Measurements from ENCODE around the gene RBM6. TPM values are rescaled to one million over a fixed set of nuclear protein-coding genes. Genes with fewer than 3 reads are reported as not detected.

RBM6 gene
- total RNA-seq, 4 donors from 2014 or later = 113 to 148 (median 129) TPM

- no peak for DNase-seq
- Histone ChIP-seq H3K4me1 (no peaks in the 10 kb centered on the region), H3K9me3 (no peaks in the 10 kb centered on the region), H3K27me3 (no peaks in the 10 kb centered on the region), H3K27ac (no peak overlapping the region), H3K36me3 (no peaks in the 10 kb centered on the region), H3K4me3 (replicated peaks in 1 of 3) (no peak overlapping the region)
- intact Hi-C loops (cut with DNase I) = no loop called here
- TF ChIP-seq POLR2A (IDR thresholded peaks at IDR 0.05) (no peak), CTCF (IDR thresholded peaks at IDR 0.05) (no peak)
- whole genome bisulfite sequencing, 2 donors = 58 to 80% methylated on average over 1 of the region's 1 CpG
Measured at GRCh38 chr3:49994476-49994875, 54.5 kb downstream of the RBM6 start.

DNA sequence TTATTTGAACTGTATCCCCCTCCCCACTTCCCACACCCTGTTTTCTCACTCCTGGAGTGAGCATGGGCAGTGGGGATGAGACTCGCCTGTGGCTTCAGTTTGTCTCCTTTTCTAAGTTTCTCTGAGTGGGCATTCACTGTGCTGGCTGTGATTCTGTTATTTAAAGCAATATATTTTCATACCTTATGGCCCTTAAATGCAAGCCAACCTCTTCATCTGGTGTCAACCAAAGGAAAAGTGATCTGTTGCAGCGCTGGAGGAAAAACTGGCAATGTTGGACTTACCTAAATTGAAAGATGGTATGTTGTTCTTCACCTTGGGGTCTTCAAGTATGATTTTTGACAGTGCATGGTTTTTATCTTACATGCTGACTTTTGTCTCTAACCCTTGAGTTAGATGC is 56.1 kb downstream of the RBM6 start:
- peaks cover 0 to 3% of the 10 kb centered on the region in 2 donors for H3K36me3 ChIP-seq
- intact Hi-C loops (cut with DNase I) = no loop called here
- H3K27me3 ChIP-seq = no peaks in the 10 kb centered on the region
- no peaks in the 10 kb centered on the region for H3K9me3 ChIP-seq
- no peak overlapping the region for H3K27ac ChIP-seq
- TF ChIP-seq CTCF (IDR thresholded peaks at IDR 0.05) (no peak), POLR2A (IDR thresholded peaks at IDR 0.05) (no peak)
- WGBS, 2 donors = 96 to 100% methylated on average over 2 of the region's 2 CpGs
- no peak overlapping the region for H3K4me3 ChIP-seq (replicated peaks in 1 of 3)
- DNase-seq = no peak
- no peaks in the 10 kb centered on the region for H3K4me1 ChIP-seq

GRCh38 chr3:49997862-49998261 is 57.9 kb downstream of the RBM6 start:
- peaks cover 0 to 3% of the 10 kb centered on the region in 2 donors for H3K36me3 ChIP-seq

DNA sequence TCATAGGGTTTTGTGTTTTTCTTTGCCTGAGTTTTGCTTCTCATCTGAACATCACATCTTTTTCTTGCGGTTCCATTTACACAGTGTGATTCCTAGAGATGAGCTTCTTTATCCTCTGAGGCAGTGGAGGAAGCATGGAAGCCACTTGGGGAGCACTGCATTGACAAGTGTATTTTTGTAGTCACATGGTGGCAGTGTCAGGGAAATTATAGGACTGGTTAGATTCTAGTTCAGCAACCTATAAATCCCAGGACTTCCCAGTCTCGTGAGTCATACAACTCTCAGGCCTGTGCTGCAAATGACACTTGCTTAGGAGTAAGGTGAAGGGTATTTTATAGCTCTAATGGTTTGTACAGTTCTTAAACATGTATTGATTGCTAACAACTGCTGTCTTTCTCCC is 58.4 kb downstream of the RBM6 start:
- Histone ChIP-seq H3K27ac (no peak overlapping the region), H3K36me3 (peaks cover 0 to 3% of the 10 kb centered on the region in 2 donors), H3K4me3 (replicated peaks in 1 of 3) (no peak overlapping the region), H3K27me3 (no peaks in the 10 kb centered on the region), H3K4me1 (no peaks in the 10 kb centered on the region), H3K9me3 (no peaks in the 10 kb centered on the region)
- WGBS, 2 donors = 93 to 94% methylated on average over 2 of the region's 2 CpGs
- DNase-seq = no peak
- no peak for TF ChIP-seq CTCF (IDR thresholded peaks at IDR 0.05)
- intact Hi-C loops (cut with DNase I) = no loop called here

More at GRCh38 chr3:49997862-49998261, 57.9 kb downstream of the RBM6 start:
- DNase-seq = no peak
- 80 to 85% methylated on average over 1 of the region's 1 CpG for WGBS, 2 donors
- TF ChIP-seq POLR2A (IDR thresholded peaks at IDR 0.05) (no peak), CTCF (IDR thresholded peaks at IDR 0.05) (no peak)
- Histone ChIP-seq H3K9me3 (no peaks in the 10 kb centered on the region), H3K27me3 (no peaks in the 10 kb centered on the region), H3K27ac (no peak overlapping the region), H3K4me3 (replicated peaks in 1 of 3) (no peak overlapping the region), H3K4me1 (no peaks in the 10 kb centered on the region)
- intact Hi-C loops (cut with DNase I) = no loop called here

DNA sequence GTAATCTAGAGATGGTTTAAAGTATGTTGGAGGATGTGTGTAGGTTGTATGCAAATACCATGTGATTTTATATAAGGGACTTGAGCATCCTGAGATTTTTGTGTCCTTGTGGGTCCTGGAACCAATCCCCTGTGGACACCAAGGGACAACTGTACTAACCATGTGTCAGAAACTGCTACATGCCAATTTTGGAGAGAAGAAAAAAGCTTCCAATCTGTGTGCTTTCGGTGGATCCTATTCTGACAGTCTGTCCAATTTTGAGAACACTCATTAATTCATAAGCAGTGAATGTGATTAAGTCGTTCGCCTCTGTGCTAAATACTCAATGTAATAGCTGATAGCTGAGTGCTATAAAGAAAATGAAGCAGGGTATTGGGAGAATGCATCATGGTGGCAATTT is 61.6 kb downstream of the RBM6 start:
- 95 to 96% methylated on average over 3 of the region's 3 CpGs for WGBS, 2 donors
- no peak for DNase-seq
- Histone ChIP-seq H3K36me3 (peaks cover 3% of the 10 kb centered on the region in 2 donors), H3K4me3 (replicated peaks in 1 of 3) (no peak overlapping the region), H3K9me3 (no peaks in the 10 kb centered on the region), H3K4me1 (no peaks in the 10 kb centered on the region), H3K27ac (no peak overlapping the region), H3K27me3 (no peaks in the 10 kb centered on the region)
- intact Hi-C loops (cut with DNase I) = no loop called here
- TF ChIP-seq CTCF (IDR thresholded peaks at IDR 0.05) (no peak), POLR2A (IDR thresholded peaks at IDR 0.05) (no peak)

Data from thyroid gland (tissue), 4 donors.